Astrocyte of the cerebellum (primary cell): ENCODE results near the gene FAM32A.
"Not testable (repeated sequence)": the region's sequence is repeated elsewhere in the genome, so short reads cannot be mapped to it uniquely, and the experiment has no call there.

Source experiments
- DNase-seq: peaks from one replicate; pipeline ENCODE4 v3.0.0-alpha.2; 2011; ENCODE audit warnings: low read depth
- H3K4me3 ChIP-seq: 2 replicates; pipeline ENCODE4 v1.5.1; 2011; ENCODE audit warnings: mild to moderate bottlenecking, low read depth, low read length, moderate library complexity
- CTCF ChIP-seq: IDR thresholded peaks from 2 replicates; pipeline ENCODE4 v1.5.1; 2012; ENCODE audit warnings: low read length, low read depth, moderate library complexity, mild to moderate bottlenecking; ENCODE audit errors: missing control alignments
- in situ Hi-C: cut with HindIII; loops from 2 replicates; pipeline ENCODE4 v1.10.0; 2017; ENCODE audit warnings: low sequenced_read_pairs

FAM32A gene

GRCh38 chr19:16175954-16176353 is 9.3 kb upstream of the FAM32A start:
- in situ Hi-C loops = no loop called here
- no peak for TF ChIP-seq CTCF
- no peak overlapping the region for H3K4me3 ChIP-seq
- DNase-seq = no peak

- in situ Hi-C loops, DNase-seq, H3K4me3 ChIP-seq: not testable (repeated sequence)
Measured at GRCh38 chr19:16178866-16179265, 6.3 kb upstream of the FAM32A start.

GRCh38 chr19:16180611-16181010 is 4.6 kb upstream of the FAM32A start:
- DNase-seq = no peak
- in situ Hi-C loops = no loop called here
- no peak for TF ChIP-seq CTCF
- no peak overlapping the region for H3K4me3 ChIP-seq

DNA sequence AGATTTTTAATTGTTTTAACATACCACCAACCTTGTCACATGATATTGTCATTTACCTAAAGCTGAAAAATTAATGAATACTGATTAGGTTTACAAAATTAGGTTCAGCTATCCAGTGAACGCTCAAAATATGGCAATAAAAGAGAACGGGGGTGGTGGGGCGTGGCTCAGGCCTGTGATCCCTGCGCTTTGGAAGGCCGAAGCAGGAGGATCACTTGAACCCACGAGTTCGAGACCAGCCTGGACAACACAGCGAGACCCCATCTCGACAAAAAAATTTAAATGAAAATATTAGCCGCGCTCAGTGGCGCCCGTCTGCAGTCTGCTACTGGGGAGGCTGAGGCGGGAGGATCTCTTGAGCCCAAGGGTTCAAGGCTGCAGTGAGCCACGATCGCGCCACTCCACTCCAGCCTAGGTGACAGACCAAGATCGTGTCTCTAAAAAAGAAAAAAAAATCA is 516 bp upstream of the FAM32A start:
- no peak for TF ChIP-seq CTCF
- in situ Hi-C loops = no loop called here
- DNase-seq = no peak
- H3K4me3 ChIP-seq = peak overlapping the region; percentile 83

DNA sequence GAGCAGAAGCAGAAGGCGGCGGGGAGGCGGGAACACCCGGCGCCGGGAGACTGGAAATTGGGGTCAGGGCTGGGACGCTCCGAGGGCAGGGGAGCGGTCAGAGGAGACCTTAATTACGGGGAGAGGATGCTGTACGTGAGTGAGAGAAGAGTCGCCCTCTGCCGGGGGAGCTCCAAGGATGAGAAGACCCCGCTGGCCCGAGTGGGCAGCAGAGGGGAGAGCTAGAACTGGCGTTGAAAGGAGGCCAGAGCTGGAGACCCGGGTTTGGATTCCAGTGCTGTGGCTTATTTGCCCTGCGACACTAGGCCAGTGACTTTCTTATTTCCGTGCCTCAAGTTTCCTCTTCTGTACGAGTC is 536 bp downstream of the FAM32A start:
- DNase-seq = no peak
- in situ Hi-C loops = no loop called here
- peak; percentile 56 for TF ChIP-seq CTCF
- peak overlapping the region; percentile 83 for H3K4me3 ChIP-seq

DNA sequence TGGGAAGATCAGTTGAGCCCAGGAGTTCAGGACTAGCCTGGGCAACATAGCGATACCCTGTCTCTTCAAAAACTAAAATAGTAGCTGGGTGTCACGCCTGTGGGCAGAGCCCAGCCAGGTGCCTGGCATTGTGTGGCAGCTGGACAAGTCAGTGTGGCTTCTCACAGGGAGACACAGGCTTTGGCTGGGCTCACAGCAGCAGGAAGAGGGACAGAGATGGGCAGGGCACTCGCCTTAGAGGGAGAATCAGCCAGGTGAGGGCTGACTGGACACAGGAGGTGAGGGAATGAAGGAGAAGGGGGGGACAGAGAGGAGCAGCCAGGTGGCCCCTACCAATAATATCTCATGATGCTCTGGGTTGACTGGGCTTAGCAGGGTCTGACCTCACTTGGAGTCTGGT is 3.3 kb downstream of the FAM32A start:
- in situ Hi-C loops = no loop called here
- no peak for DNase-seq
- no peak overlapping the region for H3K4me3 ChIP-seq
- no peak for TF ChIP-seq CTCF

DNA sequence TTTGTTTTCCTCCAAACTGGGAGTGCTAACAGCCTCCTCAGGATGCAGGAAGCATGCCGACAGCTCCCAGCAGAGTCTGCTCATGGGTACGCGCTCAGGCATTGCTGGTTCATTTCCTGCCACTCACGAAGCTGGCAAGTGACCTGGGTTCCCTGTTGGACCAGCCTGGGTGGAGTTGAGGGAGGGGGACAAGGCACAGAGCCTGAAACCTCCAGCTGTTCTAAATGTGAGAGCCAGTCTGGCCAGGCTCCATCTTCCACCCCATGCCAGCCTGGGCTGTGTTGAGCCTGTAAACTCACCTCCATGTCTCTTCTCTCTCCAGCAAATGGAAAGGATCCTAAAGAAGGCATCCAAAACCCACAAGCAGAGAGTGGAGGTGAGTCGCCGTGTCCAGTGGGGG is 5.0 kb downstream of the FAM32A start:
- in situ Hi-C loops = no loop called here
- no peak overlapping the region for H3K4me3 ChIP-seq
- no peak for TF ChIP-seq CTCF
- DNase-seq = no peak
